ENCODE results near the gene PTGES3. TPM values are rescaled to one million over a fixed set of nuclear protein-coding genes. Genes with fewer than 3 reads are reported as not detected.

Gene PTGES3
- polyA plus RNA-seq, 3 donors, result 46.1 to 232 (median 187) TPM

DNA sequence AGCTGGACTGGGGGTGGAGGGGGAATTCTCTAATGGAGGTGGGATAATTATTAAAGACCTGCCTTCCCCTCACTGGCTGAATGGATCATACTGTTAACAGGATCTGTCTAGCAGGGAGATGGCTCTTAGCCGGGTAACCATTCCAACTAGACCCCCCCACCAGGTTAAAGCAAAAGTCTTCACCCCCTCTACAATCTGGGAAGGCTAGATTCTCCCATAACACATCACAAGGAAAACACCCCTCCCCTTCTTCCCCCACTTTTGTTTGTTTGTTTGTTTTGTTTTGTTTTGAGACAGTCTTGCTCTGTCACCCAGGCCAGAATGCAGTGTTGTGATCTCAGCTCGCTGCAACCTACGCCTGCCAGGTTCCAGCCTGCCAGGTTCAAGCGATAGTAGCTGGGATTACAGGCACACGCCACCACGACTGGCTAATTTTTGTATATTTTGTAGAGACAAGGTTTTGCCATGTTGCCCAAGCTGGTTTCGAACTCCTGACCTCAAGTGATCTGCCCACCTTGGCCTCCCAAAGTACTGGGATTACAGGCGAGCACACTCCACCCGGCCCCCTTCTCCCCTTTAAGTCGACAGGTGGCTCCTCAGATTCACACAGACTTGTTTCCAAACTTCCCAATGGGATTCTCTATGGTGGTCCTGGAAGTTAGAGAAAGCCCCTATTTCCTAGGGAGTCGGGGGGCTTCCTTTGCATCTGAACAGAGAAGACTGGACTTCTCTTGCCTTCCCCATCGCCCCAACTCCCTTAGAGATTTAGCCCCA, 54.4 kb downstream of the PTGES3 start:
- 80% methylated on average over 6 of the region's 12 CpGs for WGBS (ENCODE audit: insufficient coverage)
- peak overlapping the region; percentile 68 for H3K9ac ChIP-seq (ENCODE audit: insufficient read depth, low read length, poor library complexity, severe bottlenecking)
- peak overlapping the region in 5 of 7 donors; percentile 13 to 98 (median 87) for H3K27ac Mint-ChIP-seq

DNA sequence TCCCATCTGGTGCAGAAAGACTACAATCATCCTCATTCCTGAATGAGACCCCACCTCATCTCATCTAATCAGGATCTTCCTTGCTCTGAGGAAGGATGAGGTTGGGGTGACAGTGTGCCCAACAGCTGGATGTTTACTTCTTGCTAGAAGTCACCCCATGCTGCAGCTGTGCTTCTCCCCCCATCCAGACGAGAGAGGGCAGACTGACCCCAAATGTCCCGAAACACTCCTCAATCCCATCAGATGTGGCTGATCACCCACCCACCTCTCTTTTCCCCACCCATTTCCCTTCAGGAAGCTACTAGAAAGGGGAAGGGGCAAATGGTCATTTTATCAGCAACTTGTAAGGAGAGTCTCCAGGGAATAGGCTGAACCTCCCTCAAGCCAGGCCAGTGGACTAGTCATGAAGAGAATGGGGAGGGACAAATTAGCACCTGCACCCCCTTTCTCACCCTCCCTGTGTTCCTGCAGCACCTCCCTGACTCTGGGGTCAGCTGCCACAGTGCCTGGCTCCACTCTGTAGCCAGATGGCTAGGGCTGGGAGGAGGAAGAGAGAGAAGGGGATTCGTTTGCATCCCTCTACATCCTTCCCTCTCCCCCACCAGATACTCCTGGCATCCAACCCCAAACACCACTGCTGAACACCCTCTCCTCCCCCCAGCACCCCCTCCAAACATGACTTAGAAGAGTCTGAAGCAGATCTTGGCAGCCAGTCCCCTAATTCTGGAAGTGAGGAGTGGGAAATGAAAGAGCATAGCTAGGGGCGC, 55.2 kb downstream of the PTGES3 start:
- Histone ChIP-seq H3K79me2 (ENCODE audit: insufficient read depth, low read length) (peaks cover 85% of the 10 kb centered on the region), H3K9me3 (replicated peaks in 1 of 2; ENCODE audit: control insufficient read depth in 1 of 2, insufficient read depth in 1 of 2, low read length in 2 of 2) (no peaks in the 10 kb centered on the region), H3K9ac (ENCODE audit: insufficient read depth, low read length, poor library complexity, severe bottlenecking) (no peak overlapping the region), H3K4me3 (replicated peaks in 1 of 3; ENCODE audit: low read depth in 2 of 3, low read length in 3 of 3) (peak overlapping the region; percentile 11 to 94 (median 19)), H3K27me3 (ENCODE audit: control insufficient read depth in 2 of 2, insufficient read depth in 2 of 2, low read length in 2 of 2) (no peaks in the 10 kb centered on the region), H3K36me3 (replicated peaks in 1 of 2; ENCODE audit: control insufficient read depth in 1 of 2, insufficient read depth in 2 of 2, low read length in 2 of 2) (peaks cover 4 to 8% of the 10 kb centered on the region in 2 donors), H3K27ac (ENCODE audit: low read depth in 1 of 2, low read length in 2 of 2) (peak overlapping the region in 1 of 2 donors; percentile 63), H4K20me1 (ENCODE audit: insufficient read depth, low read length) (peaks cover 53% of the 10 kb centered on the region), H2AFZ (ENCODE audit: insufficient read depth, low read depth, low read length, poor library complexity, severe bottlenecking) (no peak overlapping the region), H3K4me2 (replicated peaks; ENCODE audit: extremely low read depth, low read length, poor library complexity, severe bottlenecking) (peak overlapping the region; percentile 99), H3K4me1 (ENCODE audit: control insufficient read depth in 1 of 2, insufficient read depth in 2 of 2, low read length in 2 of 2) (peaks cover 72 to 82% of the 10 kb centered on the region in 2 donors)
- Mint-ChIP-seq H3K4me3 (peak overlapping the region; percentile 68 to 99), H3K36me3 (peaks cover 4 to 12% of the 10 kb centered on the region in 2 donors), H3K4me1 (peaks cover 80% of the 10 kb centered on the region), H3K27ac (peak overlapping the region; percentile 74 to 89 (median 84)), H3K27me3 (ENCODE audit: low read depth in 3 of 3) (no peaks in the 10 kb centered on the region), H3K9me3 (no peaks in the 10 kb centered on the region)
- TF ChIP-seq, protein P1, sequence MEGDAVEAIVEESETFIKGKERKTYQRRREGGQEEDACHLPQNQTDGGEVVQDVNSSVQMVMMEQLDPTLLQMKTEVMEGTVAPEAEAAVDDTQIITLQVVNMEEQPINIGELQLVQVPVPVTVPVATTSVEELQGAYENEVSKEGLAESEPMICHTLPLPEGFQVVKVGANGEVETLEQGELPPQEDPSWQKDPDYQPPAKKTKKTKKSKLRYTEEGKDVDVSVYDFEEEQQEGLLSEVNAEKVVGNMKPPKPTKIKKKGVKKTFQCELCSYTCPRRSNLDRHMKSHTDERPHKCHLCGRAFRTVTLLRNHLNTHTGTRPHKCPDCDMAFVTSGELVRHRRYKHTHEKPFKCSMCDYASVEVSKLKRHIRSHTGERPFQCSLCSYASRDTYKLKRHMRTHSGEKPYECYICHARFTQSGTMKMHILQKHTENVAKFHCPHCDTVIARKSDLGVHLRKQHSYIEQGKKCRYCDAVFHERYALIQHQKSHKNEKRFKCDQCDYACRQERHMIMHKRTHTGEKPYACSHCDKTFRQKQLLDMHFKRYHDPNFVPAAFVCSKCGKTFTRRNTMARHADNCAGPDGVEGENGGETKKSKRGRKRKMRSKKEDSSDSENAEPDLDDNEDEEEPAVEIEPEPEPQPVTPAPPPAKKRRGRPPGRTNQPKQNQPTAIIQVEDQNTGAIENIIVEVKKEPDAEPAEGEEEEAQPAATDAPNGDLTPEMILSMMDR (IDR thresholded peaks at IDR 0.05), result no peak
- 20% methylated on average over 1 of the region's 4 CpGs for WGBS (ENCODE audit: insufficient coverage)
- DNase-seq, result peak in 1 of 3 donors; percentile 8
- intact Hi-C loops (cut with micrococcal nuclease), result no loop called here

More for the DNA sequence above, 54.4 kb downstream of the PTGES3 start:
- Histone ChIP-seq H3K4me3 (replicated peaks in 1 of 3; ENCODE audit: low read depth in 2 of 3, low read length in 3 of 3) (peak overlapping the region; percentile 68 to 94 (median 80)), H3K27ac (ENCODE audit: low read depth in 1 of 2, low read length in 2 of 2) (peak overlapping the region in 1 of 2 donors; percentile 92), H3K4me2 (replicated peaks; ENCODE audit: extremely low read depth, low read length, poor library complexity, severe bottlenecking) (peak overlapping the region; percentile 99), H3K9me3 (replicated peaks in 1 of 2; ENCODE audit: control insufficient read depth in 1 of 2, insufficient read depth in 1 of 2, low read length in 2 of 2) (no peaks in the 10 kb centered on the region), H3K4me1 (ENCODE audit: control insufficient read depth in 1 of 2, insufficient read depth in 2 of 2, low read length in 2 of 2) (peaks cover 68 to 82% of the 10 kb centered on the region in 2 donors), H2AFZ (ENCODE audit: insufficient read depth, low read depth, low read length, poor library complexity, severe bottlenecking) (peak overlapping the region; percentile 64), H4K20me1 (ENCODE audit: insufficient read depth, low read length) (peaks cover 53% of the 10 kb centered on the region), H3K79me2 (ENCODE audit: insufficient read depth, low read length) (peaks cover 82% of the 10 kb centered on the region), H3K36me3 (replicated peaks in 1 of 2; ENCODE audit: control insufficient read depth in 1 of 2, insufficient read depth in 2 of 2, low read length in 2 of 2) (peaks cover 12 to 16% of the 10 kb centered on the region in 2 donors), H3K27me3 (ENCODE audit: control insufficient read depth in 2 of 2, insufficient read depth in 2 of 2, low read length in 2 of 2) (no peaks in the 10 kb centered on the region)
- intact Hi-C loops (cut with micrococcal nuclease), result no loop called here
- no peak for DNase-seq
- H3K27me3 Mint-ChIP-seq (ENCODE audit: low read depth in 3 of 3), result no peaks in the 10 kb centered on the region
- H3K4me3 Mint-ChIP-seq, result peak overlapping the region; percentile 95 to 99
- TF ChIP-seq, protein P1 (IDR thresholded peaks at IDR 0.05), result no peak
- H3K4me1 Mint-ChIP-seq, result peaks cover 79% of the 10 kb centered on the region
- no peaks in the 10 kb centered on the region for H3K9me3 Mint-ChIP-seq
- peaks cover 12 to 19% of the 10 kb centered on the region in 2 donors for H3K36me3 Mint-ChIP-seq
